Nephron (organoid): Measurements from ENCODE around the gene SUPT6H.
A peak's percentile ranks its signal among the peaks of the same experiment; 100 is the strongest.
"Not testable (repeated sequence)": the region's sequence is repeated elsewhere in the genome, so short reads cannot be mapped to it uniquely, and the experiment has no call there.

ENCODE experiments used
- H3K27ac Mint-ChIP-seq, 3 experiments: 2 replicates each; pipeline ENCODE4 v1.8.0; 2020; ENCODE audit warnings: mixed read lengths in 3 of 3, mild to moderate bottlenecking in 2 of 3, moderate library complexity in 1 of 3
- H3K27me3 Mint-ChIP-seq: 2 replicates; pipeline ENCODE4 v1.8.0; 2021; ENCODE audit warnings: low read depth, mild to moderate bottlenecking, moderate library complexity, mixed read lengths
- H3K36me3 Mint-ChIP-seq: 2 replicates; pipeline ENCODE4 v1.8.0; 2020; ENCODE audit warnings: low read depth, mixed read lengths
- H3K4me1 Mint-ChIP-seq: 2 replicates; pipeline ENCODE4 v1.8.0; 2020; ENCODE audit warnings: mixed read lengths
- H3K4me3 Mint-ChIP-seq, 3 experiments: 2 replicates each; pipeline ENCODE4 v1.8.0; 2020; ENCODE audit warnings: mild to moderate bottlenecking in 3 of 3, mixed read lengths in 3 of 3, moderate library complexity in 2 of 3
- H3K9me3 Mint-ChIP-seq: 2 replicates; pipeline ENCODE4 v1.8.0; 2020; ENCODE audit warnings: mixed read lengths
- CTCF ChIP-seq, 3 experiments: fragments of 200-600 bp; sonication (generic); IDR thresholded peaks; one replicate each; pipeline ENCODE4 v1.5.0; 2021; ENCODE audit warnings: antibody characterized with exemption in 3 of 3; ENCODE audit not compliant: unreplicated experiment in 3 of 3

Gene SUPT6H

DNA sequence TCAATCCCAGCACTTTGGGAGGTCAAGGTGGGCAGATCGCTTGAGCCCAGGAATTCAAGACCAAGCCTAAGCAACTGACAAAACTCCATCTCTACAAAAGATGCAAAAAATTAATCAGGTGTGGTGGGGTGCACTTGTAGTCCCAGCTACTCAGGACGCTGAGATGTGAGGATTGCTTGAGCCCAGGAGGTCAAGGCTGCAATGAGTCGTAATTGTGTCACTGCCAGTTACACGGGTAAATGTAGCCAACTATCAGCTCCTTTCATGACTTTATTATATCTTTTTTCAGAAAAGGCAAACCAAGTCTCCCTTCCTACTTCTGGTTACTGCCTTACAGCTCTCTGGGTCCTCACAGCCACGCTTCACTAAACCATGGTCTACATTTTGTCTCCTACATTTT, 4.2 kb upstream of the SUPT6H start:
- Mint-ChIP-seq H3K36me3 (peaks cover 64% of the 10 kb centered on the region), H3K4me3 (peak overlapping the region in 2 of 3 experiments; percentile 7 to 50), H3K9me3 (peaks cover 9% of the 10 kb centered on the region), H3K27me3 (no peaks in the 10 kb centered on the region), H3K4me1 (peaks cover 26% of the 10 kb centered on the region), H3K27ac (peak overlapping the region in 1 of 3 experiments; percentile 20)
- TF ChIP-seq CTCF (IDR thresholded peaks at IDR 0.05; ENCODE audit: unreplicated experiment in 3 of 3), result no peak

DNA sequence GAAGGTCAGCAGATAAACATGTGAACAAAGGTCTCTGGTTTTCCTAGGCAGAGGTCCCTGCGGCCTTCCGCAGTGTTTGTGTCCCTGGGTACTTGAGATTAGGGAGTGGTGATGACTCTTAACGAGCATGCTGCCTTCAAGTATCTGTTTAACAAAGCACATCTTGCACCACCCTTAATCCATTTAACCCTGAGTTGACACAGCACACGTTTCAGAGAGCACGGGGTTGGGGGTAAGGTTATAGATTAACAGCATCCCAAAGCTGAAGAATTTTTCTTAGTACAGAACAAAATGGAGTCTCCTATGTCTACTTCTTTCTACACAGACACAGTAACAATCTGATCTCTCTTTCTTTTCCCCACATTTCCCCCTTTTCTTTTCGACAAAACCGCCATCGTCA, 3.7 kb upstream of the SUPT6H start:
- Mint-ChIP-seq H3K36me3 (peaks cover 64% of the 10 kb centered on the region), H3K4me1 (peaks cover 32% of the 10 kb centered on the region)
- not testable (repeated sequence) for H3K9me3 Mint-ChIP-seq, H3K27me3 Mint-ChIP-seq, H3K4me3 Mint-ChIP-seq, H3K27ac Mint-ChIP-seq

- H3K4me3 Mint-ChIP-seq, H3K9me3 Mint-ChIP-seq: not testable (repeated sequence)
- peaks cover 66% of the 10 kb centered on the region for H3K36me3 Mint-ChIP-seq
Measured at GRCh38 chr17:28658766-28659496, 3.1 kb upstream of the SUPT6H start.

GRCh38 chr17:28659497-28659881, 2.5 kb upstream of the SUPT6H start:
- H3K9me3 Mint-ChIP-seq, H3K27ac Mint-ChIP-seq, H3K27me3 Mint-ChIP-seq: not testable (repeated sequence)
- H3K36me3 Mint-ChIP-seq, result peaks cover 69% of the 10 kb centered on the region
- H3K4me1 Mint-ChIP-seq, result peaks cover 42% of the 10 kb centered on the region
- peak overlapping the region; percentile 98 to 100 (median 100) for H3K4me3 Mint-ChIP-seq

More at GRCh38 chr17:28658766-28659496, 3.1 kb upstream of the SUPT6H start:
- H3K4me1 Mint-ChIP-seq, result peaks cover 38% of the 10 kb centered on the region
- H3K27me3 Mint-ChIP-seq, H3K27ac Mint-ChIP-seq: not testable (repeated sequence)

- peaks cover 66% of the 10 kb centered on the region for H3K36me3 Mint-ChIP-seq
- H3K9me3 Mint-ChIP-seq, result peaks cover 9% of the 10 kb centered on the region
- TF ChIP-seq CTCF (IDR thresholded peaks at IDR 0.05; ENCODE audit: unreplicated experiment in 3 of 3), result no peak
- H3K4me3 Mint-ChIP-seq, result peak overlapping the region; percentile 98 to 100 (median 100)
- peak overlapping the region; percentile 98 to 100 (median 98) for H3K27ac Mint-ChIP-seq
- H3K27me3 Mint-ChIP-seq, result no peaks in the 10 kb centered on the region
- peaks cover 57% of the 10 kb centered on the region for H3K4me1 Mint-ChIP-seq
Measured at GRCh38 chr17:28662527-28662829, 473 bp downstream of the SUPT6H start.

DNA sequence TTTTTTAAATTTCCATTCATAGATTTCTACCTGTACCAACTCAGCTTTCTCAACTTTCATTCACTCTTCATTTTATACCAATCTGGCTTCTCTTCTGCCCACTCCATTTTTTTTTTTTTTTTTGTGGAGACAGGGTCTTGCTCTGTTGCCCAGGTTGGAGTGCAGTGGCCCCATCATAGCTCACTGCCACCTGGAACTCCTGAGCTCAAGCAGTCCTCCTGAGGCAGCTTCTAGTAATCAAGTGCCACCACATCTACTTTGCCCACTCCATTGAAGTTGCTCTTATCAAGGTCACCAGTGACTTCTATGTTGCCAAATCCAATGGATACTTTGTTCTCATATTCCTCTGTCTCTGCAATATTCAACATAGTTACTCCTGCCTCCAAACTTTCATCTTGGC, 1.7 kb downstream of the SUPT6H start:
- no peak for TF ChIP-seq CTCF (IDR thresholded peaks at IDR 0.05; ENCODE audit: unreplicated experiment in 3 of 3)
- Mint-ChIP-seq H3K27me3 (no peaks in the 10 kb centered on the region), H3K4me3 (peak overlapping the region; percentile 98 to 100 (median 100)), H3K36me3 (peaks cover 66% of the 10 kb centered on the region), H3K9me3 (peaks cover 7% of the 10 kb centered on the region), H3K27ac (peak overlapping the region; percentile 98 to 100 (median 98)), H3K4me1 (peaks cover 65% of the 10 kb centered on the region)

DNA sequence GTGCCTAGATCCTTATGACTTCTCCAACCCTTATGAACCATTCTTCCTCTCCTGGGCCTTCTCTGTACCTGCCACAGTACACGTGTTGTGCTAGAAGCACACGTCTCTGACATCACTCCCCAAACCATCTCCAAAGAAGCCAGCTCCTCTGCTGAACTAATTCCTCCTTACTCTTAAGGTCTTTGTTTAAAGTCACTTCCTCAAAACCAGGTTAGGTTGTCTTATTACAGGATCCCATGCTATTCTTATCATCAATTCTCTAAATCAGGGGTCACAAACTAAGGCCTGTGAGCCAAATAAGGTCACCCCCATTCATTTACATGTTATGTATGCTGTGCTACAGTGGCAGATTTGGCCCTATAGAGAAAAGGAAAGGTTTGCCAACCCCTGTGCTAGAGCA, 4.0 kb downstream of the SUPT6H start:
- H3K27me3 Mint-ChIP-seq, result no peaks in the 10 kb centered on the region
- TF ChIP-seq CTCF (IDR thresholded peaks at IDR 0.05; ENCODE audit: unreplicated experiment in 3 of 3), result no peak
- peak overlapping the region; percentile 15 to 74 (median 38) for H3K4me3 Mint-ChIP-seq
- peaks cover 53% of the 10 kb centered on the region for H3K4me1 Mint-ChIP-seq
- H3K9me3 Mint-ChIP-seq, result no peaks in the 10 kb centered on the region
- H3K27ac Mint-ChIP-seq, result no peak overlapping the region
- peaks cover 58% of the 10 kb centered on the region for H3K36me3 Mint-ChIP-seq
